H9 (cell line): ENCODE measurements around the gene PKP3. TPM values are rescaled to one million over a fixed set of nuclear protein-coding genes. Genes with fewer than 3 reads are reported as not detected.

ENCODE experiments used
- DNase-seq: peaks from one replicate; pipeline ENCODE4 v3.0.0-alpha.2; 2017
- H2AFZ ChIP-seq: one replicate; pipeline ENCODE4 v1.6.1; 2013; ENCODE audit warnings: mild to moderate bottlenecking, low read length, control low read depth, moderate library complexity
- H2AK5ac ChIP-seq: 2 replicates; pipeline ENCODE4 v1.6.1; 2013; ENCODE audit warnings: low read length, control low read depth, mixed read lengths; ENCODE audit not compliant: insufficient read length
- H2BK120ac ChIP-seq: one replicate; pipeline ENCODE4 v1.6.1; 2013; ENCODE audit warnings: low read depth, mild to moderate bottlenecking, low read length, control low read depth, inconsistent platforms; ENCODE audit not compliant: poor library complexity, severe bottlenecking
- H2BK12ac ChIP-seq: 2 replicates; pipeline ENCODE4 v1.6.1; 2013; ENCODE audit warnings: low read length, control low read depth, mixed read lengths, low read depth; ENCODE audit not compliant: insufficient read length
- H2BK15ac ChIP-seq: 2 replicates; pipeline ENCODE4 v1.6.1; 2013; ENCODE audit warnings: low read depth, low read length, control low read depth
- H2BK20ac ChIP-seq: one replicate; pipeline ENCODE4 v1.6.1; 2013; ENCODE audit warnings: low read depth, mild to moderate bottlenecking, low read length, control low read depth, inconsistent platforms; ENCODE audit not compliant: poor library complexity, severe bottlenecking
- H2BK5ac ChIP-seq: 2 replicates; pipeline ENCODE4 v1.6.1; 2013; ENCODE audit warnings: low read length, control low read depth, mixed read lengths; ENCODE audit not compliant: insufficient read length
- H3K14ac ChIP-seq: 2 replicates; pipeline ENCODE4 v1.6.1; 2013; ENCODE audit warnings: low read length, control low read depth; ENCODE audit not compliant: insufficient read depth
- H3K18ac ChIP-seq: 2 replicates; pipeline ENCODE4 v1.6.1; 2013; ENCODE audit warnings: low read depth, mild to moderate bottlenecking, mixed read lengths, low read length, control low read depth; ENCODE audit not compliant: insufficient read length
- H3K23ac ChIP-seq: 2 replicates; pipeline ENCODE4 v1.6.1; 2013; ENCODE audit warnings: low read length, control low read depth, mixed read lengths, low read depth; ENCODE audit not compliant: insufficient read length
- H3K23me2 ChIP-seq: 2 replicates; pipeline ENCODE4 v1.6.1; 2013; ENCODE audit warnings: low read depth, mild to moderate bottlenecking, mixed read lengths, low read length, control low read depth; ENCODE audit not compliant: insufficient read length, poor library complexity, severe bottlenecking
- H3K27ac ChIP-seq: 2 replicates; pipeline ENCODE4 v1.5.1; 2013; ENCODE audit warnings: low read length, control low read depth, mixed read lengths, low read depth; ENCODE audit not compliant: insufficient read length
- H3K27me3 ChIP-seq: 2 replicates; pipeline ENCODE4 v1.6.1; 2013; ENCODE audit warnings: low read length, control low read depth, inconsistent platforms; ENCODE audit not compliant: insufficient read depth
- H3K4ac ChIP-seq: 2 replicates; pipeline ENCODE4 v1.6.1; 2013; ENCODE audit warnings: low read depth, mild to moderate bottlenecking, control low read depth, inconsistent platforms, low read length, moderate library complexity
- H3K4me1 ChIP-seq: 2 replicates; pipeline ENCODE4 v1.6.1; 2013; ENCODE audit warnings: low read length, control low read depth, inconsistent platforms; ENCODE audit not compliant: insufficient read depth
- H3K4me2 ChIP-seq: 2 replicates; pipeline ENCODE4 v1.6.1; 2013; ENCODE audit warnings: low read length, control low read depth, mixed read lengths; ENCODE audit not compliant: insufficient read length, insufficient read depth
- H3K56ac ChIP-seq: 2 replicates; pipeline ENCODE4 v1.6.1; 2013; ENCODE audit warnings: low read depth, mild to moderate bottlenecking, mixed read lengths, low read length, control low read depth; ENCODE audit not compliant: insufficient read length
- H3K79me1 ChIP-seq: 2 replicates; pipeline ENCODE4 v1.6.1; 2013; ENCODE audit warnings: low read depth, mild to moderate bottlenecking, moderate library complexity, low read length, control low read depth, inconsistent platforms; ENCODE audit not compliant: insufficient read depth, poor library complexity, severe bottlenecking
- H3K79me2 ChIP-seq: 2 replicates; pipeline ENCODE4 v1.6.1; 2013; ENCODE audit warnings: low read length, control low read depth, inconsistent platforms; ENCODE audit not compliant: insufficient read depth
- H3K9ac ChIP-seq: 2 replicates; pipeline ENCODE4 v1.6.1; 2013; ENCODE audit warnings: low read length, control low read depth, mixed read lengths; ENCODE audit not compliant: insufficient read length; ENCODE audit errors: extremely low read depth
- H3K9me3 ChIP-seq: one replicate; pipeline ENCODE4 v1.6.1; 2013; ENCODE audit warnings: low read depth, low read length, inconsistent platforms; ENCODE audit not compliant: control insufficient read depth
- H3T11ph ChIP-seq: one replicate; pipeline ENCODE4 v1.6.1; 2013; ENCODE audit warnings: mild to moderate bottlenecking, low read length, control low read depth, inconsistent platforms
- H4K20me1 ChIP-seq: one replicate; pipeline ENCODE4 v1.6.1; 2013; ENCODE audit not compliant: control insufficient read depth, insufficient read length, insufficient read depth
- H4K5ac ChIP-seq: 2 replicates; pipeline ENCODE4 v1.6.1; 2013; ENCODE audit warnings: low read depth, mild to moderate bottlenecking, mixed read lengths, low read length, control low read depth; ENCODE audit not compliant: insufficient read length
- H4K8ac ChIP-seq: replicated peaks from 2 replicates; pipeline ENCODE4 v1.6.1; 2013; ENCODE audit warnings: low read length, control low read depth, mixed read lengths, low read depth; ENCODE audit not compliant: insufficient read length
- H4K91ac ChIP-seq: 2 replicates; pipeline ENCODE4 v1.6.1; 2013; ENCODE audit warnings: low read depth, mild to moderate bottlenecking, moderate library complexity, mixed read lengths, low read length, control low read depth; ENCODE audit not compliant: insufficient read length
- H3K27ac Mint-ChIP-seq, 3 experiments: 2 replicates in 2 of 3; 3 replicates in 1 of 3; pipeline ENCODE4 v1.8.0; 2020 to 2021; ENCODE audit warnings: mixed read lengths in 3 of 3, mild to moderate bottlenecking in 1 of 3, moderate library complexity in 1 of 3
- H3K27me3 Mint-ChIP-seq: 2 replicates; pipeline ENCODE4 v1.8.0; 2021; ENCODE audit warnings: low read depth, mild to moderate bottlenecking, moderate library complexity, mixed read lengths
- H3K36me3 Mint-ChIP-seq, 3 experiments: 2 replicates in 2 of 3; 3 replicates in 1 of 3; pipeline ENCODE4 v1.8.0; 2020 to 2021; ENCODE audit warnings: low read depth in 3 of 3, mixed read lengths in 3 of 3; ENCODE audit not compliant: insufficient read depth in 1 of 3
- H3K4me1 Mint-ChIP-seq, 2 experiments: 2 replicates each; pipeline ENCODE4 v1.8.0; 2020; ENCODE audit warnings: mixed read lengths in 2 of 2
- H3K4me3 Mint-ChIP-seq, 2 experiments: 2 replicates in 1 of 2; 3 replicates in 1 of 2; pipeline ENCODE4 v1.8.0; 2020 to 2021; ENCODE audit warnings: mild to moderate bottlenecking in 2 of 2, mixed read lengths in 2 of 2, moderate library complexity in 1 of 2
- H3K9me3 Mint-ChIP-seq, 2 experiments: 2 replicates in 1 of 2; 3 replicates in 1 of 2; pipeline ENCODE4 v1.8.0; 2020; ENCODE audit warnings: mild to moderate bottlenecking in 2 of 2, mixed read lengths in 2 of 2, moderate library complexity in 1 of 2
- CTCF ChIP-seq: fragments of 200-600 bp; sonication (generic); conservative IDR thresholded peaks from 3 replicates; pipeline ENCODE4 v1.8.0; 2021; ENCODE audit warnings: antibody characterized with exemption, mild to moderate bottlenecking
- WGBS: extraction: QIAGEN DNeasy Blood & Tissue Kit; methylation state at CpG from one replicate; pipeline ENCODE4 v1.1.7; 2013; ENCODE audit warnings: missing lambda C conversion rate, low lambda C conversion rate, mixed read lengths; ENCODE audit not compliant: insufficient read length; ENCODE audit errors: extremely low coverage; 5-methylcytosine and 5-hydroxymethylcytosine counted together
- total RNA-seq: library from RNA; stranded (reverse); gene quantifications from 2 replicates; pipeline ENCODE4 v1.2.1, GENCODE V29; 2021

PKP3 gene
- total RNA-seq, 1 experiment from 2014 or later: 41.7 TPM

GRCh38 chr11:441043-441417, 47.0 kb downstream of the PKP3 start:
- Histone ChIP-seq H3K9ac (no peak overlapping the region), H4K5ac (no peak overlapping the region), H3K27ac (no peak overlapping the region), H2AK5ac (no peak overlapping the region), H2AFZ (no peak overlapping the region), H4K20me1 (no peaks in the 10 kb centered on the region), H3K9me3 (peaks cover 7% of the 10 kb centered on the region), H2BK20ac (no peak overlapping the region), H3K23ac (no peak overlapping the region), H3K4ac (no peak overlapping the region), H3K79me1 (no peaks in the 10 kb centered on the region), H2BK15ac (no peak overlapping the region), H3K4me2 (no peak overlapping the region), H3K4me1 (no peaks in the 10 kb centered on the region), H3K79me2 (no peaks in the 10 kb centered on the region), H3K23me2 (peaks cover 7% of the 10 kb centered on the region), H2BK12ac (no peak overlapping the region), H2BK5ac (no peak overlapping the region), H4K8ac (no peak overlapping the region), H2BK120ac (no peak overlapping the region), H3K18ac (no peak overlapping the region), H4K91ac (no peak overlapping the region), H3K56ac (no peak overlapping the region), H3K14ac (no peak overlapping the region; the same call in 1 of the 2 replicates), H3T11ph (no peak overlapping the region), H3K27me3 (no peaks in the 10 kb centered on the region)
- Mint-ChIP-seq H3K27ac (peak overlapping the region in 1 of 3 experiments; percentile 20; a peak in 1 of 7 replicates), H3K36me3 (peaks cover 3 to 12% (median 3%) of the 10 kb centered on the region in 3 experiments), H3K27me3 (peaks cover 14% of the 10 kb centered on the region), H3K4me1 (peaks cover 8 to 15% of the 10 kb centered on the region in 2 experiments), H3K4me3 (no peak overlapping the region; a peak in 1 of 5 replicates), H3K9me3 (peaks cover 9 to 12% of the 10 kb centered on the region in 2 experiments)
- DNase-seq: no peak
- no peak for TF ChIP-seq CTCF
- no CpG with 5 or more reads among the region's 13 CpGs for WGBS
